ENCODE results near the gene VSTM4. TPM values are rescaled to one million over a fixed set of nuclear protein-coding genes. Genes with fewer than 3 reads are reported as not detected.
A peak's percentile ranks its signal among the peaks of the same experiment; 100 is the strongest.

Gene VSTM4
- total and polyA plus RNA-seq, 11 donors: 5.6 to 22.1 (median 15.8) TPM

GRCh38 chr10:49079499-49079898 lies 35.8 kb downstream of the VSTM4 start:
- no peak for ATAC-seq
- H3K4me3 ChIP-seq: no peak overlapping the region
- H3K36me3 ChIP-seq: peaks cover 0 to 29% (median 19%) of the 10 kb centered on the region in 9 donors
- no peaks in the 10 kb centered on the region for H3K9me3 ChIP-seq
- intact Hi-C loops (cut with DNase I): no loop called here
- peak overlapping the region in 4 of 12 donors; percentile 9 to 44 (median 12) for H3K27ac ChIP-seq
- H3K4me1 ChIP-seq: peaks cover 0 to 75% (median 58%) of the 10 kb centered on the region in 12 donors
- TF ChIP-seq POLR2A (IDR thresholded peaks at IDR 0.05) (no peak), CTCF (IDR thresholded peaks at IDR 0.05) (no peak)
- H3K27me3 ChIP-seq: no peaks in the 10 kb centered on the region
- DNase-seq: no peak
- WGBS, 4 donors: 62 to 81% (median 75%) methylated on average over 3 of the region's 3 CpGs

DNA sequence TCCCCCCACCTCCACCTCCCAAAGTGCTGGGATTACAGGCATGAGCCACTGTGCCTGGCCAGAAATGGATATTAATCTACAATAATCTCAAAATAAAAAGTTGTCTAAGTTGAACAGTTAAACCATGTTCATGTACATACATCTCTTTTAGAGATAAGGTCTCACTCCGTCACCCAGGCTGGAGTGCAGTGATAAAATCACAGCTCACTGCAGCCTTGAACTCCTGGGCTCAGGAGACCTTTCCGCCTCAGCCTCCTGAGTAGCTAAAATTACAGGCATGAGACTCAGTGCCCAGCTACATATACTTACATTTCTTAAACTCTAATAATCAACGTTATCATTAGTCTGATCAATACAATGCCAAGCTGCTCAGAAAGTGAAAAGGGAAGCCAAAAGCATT lies 36.2 kb downstream of the VSTM4 start:
- Histone ChIP-seq H3K4me1 (peaks cover 0 to 71% (median 58%) of the 10 kb centered on the region in 12 donors), H3K4me3 (no peak overlapping the region), H3K27ac (peak overlapping the region in 1 of 12 donors; percentile 44), H3K36me3 (peaks cover 0 to 31% (median 17%) of the 10 kb centered on the region in 9 donors), H3K27me3 (no peaks in the 10 kb centered on the region), H3K9me3 (no peaks in the 10 kb centered on the region)
- ATAC-seq: no peak
- WGBS, 4 donors: 77 to 90% (median 84%) methylated on average over 3 of the region's 3 CpGs
- DNase-seq: no peak
- TF ChIP-seq POLR2A (IDR thresholded peaks at IDR 0.05): no peak
- TF ChIP-seq CTCF (IDR thresholded peaks at IDR 0.05): no peak
- intact Hi-C loops (cut with DNase I): no loop called here

DNA sequence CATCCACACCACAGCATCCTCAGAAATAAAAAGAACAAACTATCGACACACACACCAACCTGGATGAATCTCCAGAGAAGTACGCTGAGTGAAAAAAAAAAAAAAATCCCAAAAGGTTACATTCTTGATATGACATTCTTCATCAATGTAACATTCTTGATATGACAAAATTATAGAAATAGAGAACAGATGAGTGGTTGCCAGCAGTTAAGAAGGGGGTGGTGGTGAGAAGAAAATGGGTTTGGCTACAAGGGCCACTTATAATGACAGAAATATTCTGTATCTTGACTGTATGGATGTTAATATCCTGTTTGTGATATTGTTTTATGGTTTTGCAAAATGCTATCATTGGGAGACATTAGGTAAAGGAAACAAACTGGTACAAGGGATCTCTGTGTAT lies 36.9 kb downstream of the VSTM4 start:
- H3K9me3 ChIP-seq: no peaks in the 10 kb centered on the region
- DNase-seq (no peak), ATAC-seq (no peak)
- H3K27ac ChIP-seq: no peak overlapping the region
- H3K27me3 ChIP-seq: no peaks in the 10 kb centered on the region
- intact Hi-C loops (cut with DNase I): no loop called here
- H3K4me3 ChIP-seq: no peak overlapping the region
- H3K36me3 ChIP-seq: peaks cover 0 to 36% (median 17%) of the 10 kb centered on the region in 9 donors
- H3K4me1 ChIP-seq: peaks cover 0 to 65% (median 51%) of the 10 kb centered on the region in 12 donors
- no peak for TF ChIP-seq CTCF (IDR thresholded peaks at IDR 0.05)
- TF ChIP-seq POLR2A (IDR thresholded peaks at IDR 0.05): no peak
- 85 to 95% (median 89%) methylated on average over 2 of the region's 2 CpGs for WGBS, 4 donors

GRCh38 chr10:49076741-49077521 lies 38.4 kb downstream of the VSTM4 start:
- DNase-seq: no peak

More at GRCh38 chr10:49076741-49077521, 38.4 kb downstream of the VSTM4 start:
- H3K36me3 ChIP-seq: peaks cover 0 to 44% (median 21%) of the 10 kb centered on the region in 9 donors
- no peaks in the 10 kb centered on the region for H3K9me3 ChIP-seq
- TF ChIP-seq CTCF (IDR thresholded peaks at IDR 0.05): no peak
- no peak overlapping the region for H3K27ac ChIP-seq
- intact Hi-C loops (cut with DNase I): no loop called here
- H3K4me1 ChIP-seq: peaks cover 0 to 50% (median 36%) of the 10 kb centered on the region in 12 donors
- no peak overlapping the region for H3K4me3 ChIP-seq
- no peaks in the 10 kb centered on the region for H3K27me3 ChIP-seq
- WGBS, 4 donors: 78 to 89% (median 83%) methylated on average over 13 of the region's 13 CpGs
- ATAC-seq: no peak

Data from heart left ventricle (tissue), 16 donors.